B cell (primary cell): ENCODE measurements around the gene SLC25A26.

Experiments
- EZH2 ChIP-seq: IDR thresholded peaks from 2 replicates; pipeline ENCODE4 v1.6.1; 2012; ENCODE audit warnings: borderline replicate concordance, low read depth, mild to moderate bottlenecking, moderate library complexity, low read length; ENCODE audit not compliant: insufficient read depth, poor library complexity, severe bottlenecking
- TF ChIP-seq, protein P1 (sequence below): fragments of 200-600 bp; IDR thresholded peaks from one replicate; pipeline ENCODE4 v1.8.0; 2022; ENCODE audit warnings: antibody characterized with exemption, mild to moderate bottlenecking

DNA sequence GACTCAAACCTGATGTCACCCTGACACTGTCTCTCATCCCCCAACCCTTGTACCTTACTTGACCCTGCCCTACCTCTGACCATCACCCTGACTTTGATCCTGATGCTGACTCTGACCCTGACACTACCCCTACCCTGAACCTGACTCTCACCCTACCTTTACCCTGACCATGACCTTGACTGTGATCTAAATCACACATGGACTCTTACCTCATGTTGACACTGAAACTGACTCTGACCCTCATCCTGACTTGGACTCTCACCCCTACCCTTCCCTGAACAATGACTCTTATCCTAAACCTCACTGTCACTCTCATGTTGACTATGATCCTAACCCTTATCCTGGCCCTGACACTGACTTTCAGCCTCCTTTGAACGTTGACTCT lies 21.7 kb upstream of the SLC25A26 start:
- TF ChIP-seq, protein P1, sequence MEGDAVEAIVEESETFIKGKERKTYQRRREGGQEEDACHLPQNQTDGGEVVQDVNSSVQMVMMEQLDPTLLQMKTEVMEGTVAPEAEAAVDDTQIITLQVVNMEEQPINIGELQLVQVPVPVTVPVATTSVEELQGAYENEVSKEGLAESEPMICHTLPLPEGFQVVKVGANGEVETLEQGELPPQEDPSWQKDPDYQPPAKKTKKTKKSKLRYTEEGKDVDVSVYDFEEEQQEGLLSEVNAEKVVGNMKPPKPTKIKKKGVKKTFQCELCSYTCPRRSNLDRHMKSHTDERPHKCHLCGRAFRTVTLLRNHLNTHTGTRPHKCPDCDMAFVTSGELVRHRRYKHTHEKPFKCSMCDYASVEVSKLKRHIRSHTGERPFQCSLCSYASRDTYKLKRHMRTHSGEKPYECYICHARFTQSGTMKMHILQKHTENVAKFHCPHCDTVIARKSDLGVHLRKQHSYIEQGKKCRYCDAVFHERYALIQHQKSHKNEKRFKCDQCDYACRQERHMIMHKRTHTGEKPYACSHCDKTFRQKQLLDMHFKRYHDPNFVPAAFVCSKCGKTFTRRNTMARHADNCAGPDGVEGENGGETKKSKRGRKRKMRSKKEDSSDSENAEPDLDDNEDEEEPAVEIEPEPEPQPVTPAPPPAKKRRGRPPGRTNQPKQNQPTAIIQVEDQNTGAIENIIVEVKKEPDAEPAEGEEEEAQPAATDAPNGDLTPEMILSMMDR = no peak
- TF ChIP-seq EZH2 = no peak
